HepG2 (cell line): ENCODE results near the gene PYGB. TPM values are rescaled to one million over a fixed set of nuclear protein-coding genes. Genes with fewer than 3 reads are reported as not detected.

Experiments used
- ADNP ChIP-seq: sonication (generic); formaldehyde crosslinking; IDR thresholded peaks from 2 replicates; pipeline ENCODE4 v1.4.0; 2020; ENCODE audit warnings: missing genetic modification reagents
- ATF2 ChIP-seq: sonication (generic); formaldehyde crosslinking; IDR thresholded peaks from 2 replicates; pipeline ENCODE4 v1.4.0; 2020; ENCODE audit warnings: missing genetic modification reagents
- FOSL1 ChIP-seq: sonication (generic); formaldehyde crosslinking; IDR thresholded peaks from 2 replicates; pipeline ENCODE4 v1.9.0; 2021; ENCODE audit warnings: missing genetic modification reagents, borderline replicate concordance
- KLF9 ChIP-seq: IDR thresholded peaks from 2 replicates; pipeline ENCODE4 v1.6.1; 2016; ENCODE audit warnings: low read depth
- MEIS1 ChIP-seq: sonication (generic); formaldehyde crosslinking; IDR thresholded peaks from 2 replicates; pipeline ENCODE4 v1.9.0; 2021; ENCODE audit warnings: mild to moderate bottlenecking, missing genetic modification reagents, moderate library complexity, borderline replicate concordance
- NR1H2 ChIP-seq: sonication (generic); formaldehyde crosslinking; IDR thresholded peaks from 2 replicates; pipeline ENCODE4 v1.8.1; 2022; ENCODE audit warnings: low read depth, missing genetic modification reagents, borderline replicate concordance
- PAX8 ChIP-seq: sonication (generic); formaldehyde crosslinking; IDR thresholded peaks from 2 replicates; pipeline ENCODE4 v1.8.0; 2022; ENCODE audit warnings: mild to moderate bottlenecking, missing genetic modification reagents, borderline replicate concordance
- PHF21A ChIP-seq: sonication (generic); formaldehyde crosslinking; IDR thresholded peaks from 2 replicates; pipeline ENCODE4 v1.5.0; 2020; ENCODE audit warnings: mild to moderate bottlenecking, missing genetic modification reagents
- SKIL ChIP-seq: sonication (generic); formaldehyde crosslinking; IDR thresholded peaks from 2 replicates; pipeline ENCODE4 v1.8.0; 2022; ENCODE audit warnings: missing genetic modification reagents, mild to moderate bottlenecking, moderate library complexity, borderline replicate concordance
- SOX5 ChIP-seq: IDR thresholded peaks from 2 replicates; pipeline ENCODE4 v1.6.1; 2016; ENCODE audit warnings: borderline replicate concordance
- STAT6 ChIP-seq: sonication (generic); formaldehyde crosslinking; IDR thresholded peaks from 2 replicates; pipeline ENCODE4 v1.4.0; 2020; ENCODE audit warnings: missing genetic modification reagents, mild to moderate bottlenecking, borderline replicate concordance
- TIGD3 ChIP-seq: sonication (generic); formaldehyde crosslinking; IDR thresholded peaks from 2 replicates; pipeline ENCODE4 v1.5.1; 2020; ENCODE audit warnings: mild to moderate bottlenecking, missing genetic modification reagents, borderline replicate concordance
- TMF1 ChIP-seq: sonication (generic); formaldehyde crosslinking; IDR thresholded peaks from 2 replicates; pipeline ENCODE4 v1.8.1; 2022; ENCODE audit warnings: low read depth, missing genetic modification reagents
- YEATS2 ChIP-seq: sonication (generic); formaldehyde crosslinking; IDR thresholded peaks from 2 replicates; pipeline ENCODE4 v1.4.0; 2020; ENCODE audit warnings: missing genetic modification reagents, borderline replicate concordance
- ZBTB7A ChIP-seq: sonication (generic); formaldehyde crosslinking; IDR thresholded peaks from 2 replicates; pipeline ENCODE4 v1.8.0; 2022; ENCODE audit warnings: mild to moderate bottlenecking, missing genetic modification reagents
- ZMAT5 ChIP-seq: sonication (generic); formaldehyde crosslinking; IDR thresholded peaks from 2 replicates; pipeline ENCODE4 v1.5.0; 2020; ENCODE audit warnings: mild to moderate bottlenecking, low read depth, missing genetic modification reagents, borderline replicate concordance
- ZNF18 ChIP-seq: sonication (generic); formaldehyde crosslinking; IDR thresholded peaks from 2 replicates; pipeline ENCODE4 v1.8.0; 2022; ENCODE audit warnings: mild to moderate bottlenecking, missing genetic modification reagents; ENCODE audit not compliant: insufficient replicate concordance
- ZNF251 ChIP-seq: sonication (generic); formaldehyde crosslinking; IDR thresholded peaks from 2 replicates; pipeline ENCODE4 v1.9.0; 2021; ENCODE audit warnings: mild to moderate bottlenecking, missing genetic modification reagents
- ZNF264 ChIP-seq: sonication (generic); formaldehyde crosslinking; IDR thresholded peaks from 2 replicates; pipeline ENCODE4 v1.4.0; 2020; ENCODE audit warnings: missing genetic modification reagents
- ZSCAN12 ChIP-seq: sonication (generic); formaldehyde crosslinking; IDR thresholded peaks from 2 replicates; pipeline ENCODE4 v1.9.0; 2021; ENCODE audit warnings: mild to moderate bottlenecking, missing genetic modification reagents
- polyA plus RNA-seq, 8 experiments: library from polyadenylated mRNA; depleted of rRNA in 3 of 8; stranded (reverse) in 7 of 8; unstranded in 1 of 8; fragments of >200 nt; fragmentation: Illumina TruSeq in 4 of 8; extraction: Trizol in 4 of 8; gene quantifications; 2 replicates each; pipeline versions ENCODE4 v1.2.1 to v1.2.3, GENCODE V29; 2011 to 2016; ENCODE audit warnings: low read depth in 4 of 8, missing spikeins in 1 of 8, mixed read lengths in 1 of 8; ENCODE audit not compliant: insufficient read depth in 1 of 8
- total RNA-seq, 5 experiments: library from RNA; depleted of rRNA; stranded (reverse); fragments of >200 nt; fragmentation: Illumina TruSeq; extraction: Trizol; gene quantifications; 2 replicates each; pipeline ENCODE4 v1.2.3, GENCODE V29; 2016; ENCODE audit warnings: low read depth in 1 of 5

PYGB gene
- total and polyA plus RNA-seq, 2 of the 13 experiments (the other 11 are each of a cell fraction or from before 2014, with no cell fraction given) = 24.2 to 86.3 TPM

- TF ChIP-seq TIGD3 (CRISPR knock-in tag) = no peak
- TF ChIP-seq KLF9 = peak; percentile 70; the same call in 1 of the 2 replicates
- peak; percentile 86 for TF ChIP-seq SOX5 (CRISPR knock-in tag)
- peak; percentile 55 for TF ChIP-seq MEIS1 (CRISPR knock-in tag)
- TF ChIP-seq ZSCAN12 = no peak
- no peak for TF ChIP-seq ZMAT5 (CRISPR knock-in tag)
- no peak for TF ChIP-seq ZNF264 (CRISPR knock-in tag)
- TF ChIP-seq STAT6 (CRISPR knock-in tag) = no peak
- TF ChIP-seq NR1H2 (CRISPR knock-in tag) = no peak
- no peak for TF ChIP-seq ZNF251
- peak; percentile 60; the same call in 1 of the 2 replicates for TF ChIP-seq YEATS2
- TF ChIP-seq FOSL1 (CRISPR knock-in tag) = peak; percentile 99
- TF ChIP-seq ZNF18 (CRISPR knock-in tag) = no peak
- TF ChIP-seq ADNP (CRISPR knock-in tag) = no peak
- TF ChIP-seq PAX8 (CRISPR knock-in tag) = no peak
- peak; percentile 91 for TF ChIP-seq ATF2 (CRISPR knock-in tag)
- TF ChIP-seq ZBTB7A = no peak
- TF ChIP-seq TMF1 (CRISPR knock-in tag) = no peak
- TF ChIP-seq SKIL (CRISPR knock-in tag) = peak; percentile 82
- TF ChIP-seq PHF21A (CRISPR knock-in tag) = peak; percentile 38
Measured at GRCh38 chr20:25310268-25310920, 62.5 kb downstream of the PYGB start (continued).
